Neural cell (in vitro differentiated cells): Measurements from ENCODE around the gene MSANTD4. TPM values are rescaled to one million over a fixed set of nuclear protein-coding genes. Genes with fewer than 3 reads are reported as not detected.

Source experiments
- H2AFZ ChIP-seq: fragments of 200-600, 300-800 bp; sonication (generic), shearing (Covaris generic); 2 replicates; pipeline ENCODE4 v1.6.0; 2014; ENCODE audit warnings: low read depth, mild to moderate bottlenecking, antibody characterized with exemption, low read length, moderate library complexity
- H3F3A ChIP-seq: fragments of 200-600 bp; shearing (Covaris generic); 2 replicates; pipeline ENCODE4 v1.6.1; 2016; ENCODE audit warnings: mild to moderate bottlenecking, moderate library complexity, mixed read lengths, antibody characterized with exemption, low read length; ENCODE audit not compliant: insufficient read depth, poor library complexity, severe bottlenecking
- H3K27ac ChIP-seq: fragments of 200-600, 300-800 bp; sonication (generic), shearing (Covaris generic); 2 replicates; pipeline ENCODE4 v1.5.1; 2014; ENCODE audit warnings: mild to moderate bottlenecking, low read length, moderate library complexity
- H3K27me3 ChIP-seq: fragments of 300-800, 200-600 bp; sonication (generic), shearing (Covaris generic); 2 replicates; pipeline ENCODE4 v1.6.0; 2014; ENCODE audit warnings: mild to moderate bottlenecking, low read depth, low read length, moderate library complexity; ENCODE audit not compliant: insufficient read depth
- H3K36me3 ChIP-seq: fragments of 300-800, 200-600 bp; sonication (generic), shearing (Covaris generic); 2 replicates; pipeline ENCODE4 v1.5.1; 2014; ENCODE audit warnings: mild to moderate bottlenecking, antibody characterized with exemption, low read length, moderate library complexity; ENCODE audit not compliant: insufficient read depth
- H3K4me2 ChIP-seq: fragments of 300-800, 200-600 bp; sonication (generic), shearing (Covaris generic); 2 replicates; pipeline ENCODE4 v1.6.0; 2014; ENCODE audit warnings: mild to moderate bottlenecking, low read length
- H3K4me3 ChIP-seq: fragments of 300-800, 200-600 bp; sonication (generic), shearing (Covaris generic); 2 replicates; pipeline ENCODE4 v1.5.1; 2014; ENCODE audit warnings: mild to moderate bottlenecking, low read length, moderate library complexity
- H3K79me2 ChIP-seq: fragments of 200-600 bp; shearing (Covaris generic); replicated peaks from 2 replicates; pipeline ENCODE4 v1.6.0; 2014; ENCODE audit warnings: mild to moderate bottlenecking, low read length, moderate library complexity; ENCODE audit not compliant: insufficient read depth
- H3K9ac ChIP-seq: fragments of 300-800, 200-600 bp; sonication (generic), shearing (Covaris generic); 2 replicates; pipeline ENCODE4 v1.6.1; 2016; ENCODE audit warnings: mild to moderate bottlenecking, low read length, mixed read lengths
- H3K9me2 ChIP-seq: fragments of 200-600 bp; shearing (Covaris generic); 2 replicates; pipeline ENCODE4 v1.6.1; 2016; ENCODE audit warnings: mild to moderate bottlenecking, low read length, mixed read lengths; ENCODE audit not compliant: insufficient read depth
- H3K9me3 ChIP-seq: fragments of 200-600, 300-800 bp; sonication (generic), shearing (Covaris generic); 2 replicates; pipeline ENCODE4 v1.6.1; 2016; ENCODE audit warnings: mild to moderate bottlenecking, mixed run types, low read length, moderate library complexity, mixed read lengths
- H4K20me1 ChIP-seq: fragments of 200-600 bp; shearing (Covaris generic); 2 replicates; pipeline ENCODE4 v1.6.1; 2016; ENCODE audit warnings: mild to moderate bottlenecking, mixed run types; ENCODE audit not compliant: insufficient read depth
- CTCF ChIP-seq: fragments of 450-650 bp; IDR thresholded peaks from 2 replicates; pipeline ENCODE4 v1.5.1; 2014; ENCODE audit warnings: antibody characterized with exemption, mild to moderate bottlenecking, moderate library complexity; ENCODE audit not compliant: poor library complexity, severe bottlenecking
- EP300 ChIP-seq: fragments of 450-650 bp; conservative IDR thresholded peaks from 2 replicates; pipeline ENCODE4 v1.6.1; 2014; ENCODE audit warnings: antibody characterized with exemption, mild to moderate bottlenecking, moderate library complexity; ENCODE audit not compliant: poor library complexity, severe bottlenecking
- EZH2 ChIP-seq: fragments of 200-600, 300-800 bp; shearing (Covaris generic), sonication (generic); IDR thresholded peaks from 2 replicates; pipeline ENCODE4 v1.6.1; 2014; ENCODE audit warnings: antibody characterized with exemption, low read length, borderline replicate concordance, mild to moderate bottlenecking; ENCODE audit not compliant: insufficient read depth, poor library complexity, severe bottlenecking
- MXI1 ChIP-seq: fragments of 450-650 bp; conservative IDR thresholded peaks from 2 replicates; pipeline ENCODE4 v1.6.1; 2014; ENCODE audit warnings: antibody characterized with exemption, mild to moderate bottlenecking; ENCODE audit not compliant: poor library complexity, severe bottlenecking
- POLR2AphosphoS5 ChIP-seq: IDR thresholded peaks from 2 replicates; pipeline ENCODE4 v1.6.1; 2012
- RAD21 ChIP-seq: fragments of 450-650 bp; conservative IDR thresholded peaks from 2 replicates; pipeline ENCODE4 v1.6.1; 2014; ENCODE audit warnings: antibody characterized with exemption, mild to moderate bottlenecking, moderate library complexity
- REST ChIP-seq: IDR thresholded peaks from 2 replicates; pipeline ENCODE4 v1.6.1; 2012; ENCODE audit warnings: borderline replicate concordance
- SMC3 ChIP-seq: fragments of 450-650 bp; conservative IDR thresholded peaks from 2 replicates; pipeline ENCODE4 v1.6.1; 2014; ENCODE audit warnings: antibody characterized with exemption, mild to moderate bottlenecking, moderate library complexity; ENCODE audit not compliant: poor library complexity
- TAF1 ChIP-seq: IDR thresholded peaks from 2 replicates; pipeline ENCODE4 v1.6.1; 2012; ENCODE audit warnings: low read depth
- polyA plus RNA-seq: library from polyadenylated mRNA; depleted of rRNA; stranded (reverse); fragments of >200 nt; gene quantifications from 2 replicates; pipeline ENCODE4 v1.2.3, GENCODE V29; 2014

Gene MSANTD4
- polyA plus RNA-seq, 1 donor from 2014 or later, result 48.4 TPM

GRCh38 chr11:105988197-105988596, 33.8 kb downstream of the MSANTD4 start:
- Histone ChIP-seq H3K9me2 (no peaks in the 10 kb centered on the region), H3K36me3 (peaks cover under 1% of the 10 kb centered on the region), H4K20me1 (no peaks in the 10 kb centered on the region), H3K4me2 (no peak overlapping the region), H3K27me3 (no peaks in the 10 kb centered on the region), H3K4me3 (no peak overlapping the region), H3F3A (no peaks in the 10 kb centered on the region), H3K27ac (no peak overlapping the region), H2AFZ (no peak overlapping the region), H3K9me3 (no peaks in the 10 kb centered on the region), H3K79me2 (no peaks in the 10 kb centered on the region), H3K9ac (no peak overlapping the region)
- no peak for TF ChIP-seq RAD21
- no peak for TF ChIP-seq POLR2AphosphoS5
- no peak for TF ChIP-seq EP300
- TF ChIP-seq SMC3, result no peak
- no peak for TF ChIP-seq REST
- TF ChIP-seq EZH2, result no peak
- no peak for TF ChIP-seq TAF1

GRCh38 chr11:105986554-105986953, 35.5 kb downstream of the MSANTD4 start:
- Histone ChIP-seq H3K27me3 (no peaks in the 10 kb centered on the region), H3K4me2 (no peak overlapping the region), H3K36me3 (no peaks in the 10 kb centered on the region), H3K9me2 (no peaks in the 10 kb centered on the region), H3K9ac (no peak overlapping the region), H2AFZ (no peak overlapping the region), H3F3A (no peaks in the 10 kb centered on the region), H3K4me3 (no peak overlapping the region), H3K9me3 (no peaks in the 10 kb centered on the region), H4K20me1 (no peaks in the 10 kb centered on the region), H3K79me2 (no peaks in the 10 kb centered on the region), H3K27ac (no peak overlapping the region)
- no peak for TF ChIP-seq SMC3
- no peak for TF ChIP-seq RAD21
- no peak for TF ChIP-seq EZH2
- TF ChIP-seq REST, result no peak
- TF ChIP-seq POLR2AphosphoS5, result no peak
- no peak for TF ChIP-seq MXI1
- TF ChIP-seq CTCF, result no peak
- TF ChIP-seq TAF1, result no peak
- TF ChIP-seq EP300, result no peak
